Measurements from ENCODE around the gene MGRN1. TPM values are rescaled to one million over a fixed set of nuclear protein-coding genes. Genes with fewer than 3 reads are reported as not detected.

The MGRN1 gene
- total and polyA plus RNA-seq, 2 donors (not counting 3 experiments of a cell fraction or from before 2014, with no cell fraction given): 15.6 to 73.0 TPM

- peak overlapping the region; percentile 91 for H3K4me2 ChIP-seq (ENCODE audit: insufficient read depth, low read length)
- FAIRE-seq (peak; percentile 88), DNase-seq (ENCODE audit: low read depth, low spot score) (peak; percentile 77)
- H3K9me3 ChIP-seq (replicated peaks; ENCODE audit: control insufficient read depth, insufficient read depth, low read length): no peaks in the 10 kb centered on the region
- H3K36me3 ChIP-seq (ENCODE audit: control insufficient read depth in 2 of 2, extremely low read depth in 1 of 2, insufficient read depth in 2 of 2, low read length in 2 of 2): peaks cover 0 to under 1% of the 10 kb centered on the region in 2 experiments
- intact Hi-C loops (cut with micrococcal nuclease): loop anchor here (1.0 to 2.0 kb wide), 6 partner anchors 32 to 221 kb away; partner anchors contain the start of genes NUDT16L1, ROGDI and ZNF500
- peaks cover 5% of the 10 kb centered on the region for H3K4me1 ChIP-seq (ENCODE audit: control insufficient read depth, extremely low read depth, insufficient read depth, low read length)
- no peaks in the 10 kb centered on the region for H3K9me1 ChIP-seq (replicated peaks; ENCODE audit: control insufficient read depth, extremely low read depth, insufficient read depth, low read length)
- TF ChIP-seq POLR2AphosphoS5 (IDR thresholded peaks at IDR 0.05; ENCODE audit: insufficient read depth, low read depth, low read length): peak; percentile 25
- peak; percentile 83 for TF ChIP-seq POLR2A (IDR thresholded peaks at IDR 0.05; ENCODE audit: low read depth, low read length)
- no peak for TF ChIP-seq CTCF (IDR thresholded peaks at IDR 0.05; ENCODE audit: extremely low read depth in 1 of 2, insufficient read depth in 1 of 2, low read depth in 1 of 2, low read length in 2 of 2)
- peak; percentile 62 for TF ChIP-seq MAX (IDR thresholded peaks at IDR 0.05; ENCODE audit: insufficient read depth, insufficient read length)
- peak overlapping the region; percentile 56 for H3K9ac ChIP-seq (replicated peaks; ENCODE audit: extremely low read depth, insufficient read depth, low read length)
- H3K4me3 ChIP-seq (replicated peaks in 1 of 3; ENCODE audit: insufficient read depth in 1 of 3, low read depth in 1 of 3, low read length in 3 of 3): peak overlapping the region; percentile 62 to 100 (median 76)
- H3K27ac ChIP-seq (ENCODE audit: insufficient read depth, low read depth, low read length): peak overlapping the region; percentile 46
- peak overlapping the region; percentile 99 for H2AFZ ChIP-seq (ENCODE audit: low read depth, low read length)
- H4K20me1 ChIP-seq (replicated peaks; ENCODE audit: control insufficient read depth, extremely low read depth, insufficient read depth, low read length): no peaks in the 10 kb centered on the region
- H3K79me2 ChIP-seq (ENCODE audit: control insufficient read depth, insufficient read depth, low read length): peaks cover 9% of the 10 kb centered on the region
- ChIA-PET CTCF (interaction anchor here (0.8 to 1.9 kb wide), 9 partner anchors 9 to 223 kb away, joined by 3 to 6 read pairs (median 4); partner anchors contain the start of genes MGRN1 and SEC14L5), POLR2A (interaction anchor here (0.7 to 1.4 kb wide), 3 partner anchors 32 to 119 kb away, joined by 3 to 8 read pairs (median 4); no protein-coding TSS in a partner anchor)
- no TSS peak for BruUV-seq (replicated peaks)
- dilution Hi-C loops (cut with MboI; ENCODE audit: extremely low pct_ligation_motif_present, low sequenced_read_pairs): no loop called here
- no peaks in the 10 kb centered on the region for H3K27me3 ChIP-seq (ENCODE audit: control insufficient read depth in 2 of 2, insufficient read depth in 2 of 2, low read length in 2 of 2)
These were observed 110.3 kb downstream of the MGRN1 start for GRCh38 chr16:4734730-4735535.

Data from endothelial cell of umbilical vein (primary cell).